ENCODE results near the gene EHBP1L1. TPM values are rescaled to one million over a fixed set of nuclear protein-coding genes. Genes with fewer than 3 reads are reported as not detected.

Gene EHBP1L1
- total RNA-seq, 1 experiment from 2014 or later, result 19.6 TPM

- Histone ChIP-seq H3K4me1 (peaks cover 38% of the 10 kb centered on the region), H3K36me3 (ENCODE audit: control insufficient read depth, insufficient read depth, low read length) (no peaks in the 10 kb centered on the region; the same call in none of the 2 replicates), H3K9me3 (no peaks in the 10 kb centered on the region), H3K27me3 (replicated peaks; ENCODE audit: control insufficient read depth, insufficient read depth, low read length) (no peaks in the 10 kb centered on the region), H3K4me3 (ENCODE audit: low read depth, low read length) (peak overlapping the region; percentile 56)
- DNase-seq, result peak; percentile 94
- TF ChIP-seq CTCF (IDR thresholded peaks at IDR 0.05; ENCODE audit: insufficient read depth in 1 of 2, low read depth in 1 of 2, low read length in 1 of 2, severe bottlenecking in 1 of 2, unreplicated experiment in 1 of 2), result peak; percentile 79 to 93
- ChIA-PET CTCF (interaction anchor here (1.1 to 2.1 kb wide), 2 partner anchors 13 to 20 kb away, joined by 3 to 11 read pairs; no protein-coding TSS in a partner anchor), POLR2A (no interaction called here)
- peak overlapping the region; percentile 72 for H3K27ac Mint-ChIP-seq (ENCODE audit: unreplicated experiment)
- H3K4me1 Mint-ChIP-seq (ENCODE audit: low read depth, unreplicated experiment), result peaks cover 11% of the 10 kb centered on the region
- H3K36me3 Mint-ChIP-seq (ENCODE audit: insufficient read depth, unreplicated experiment), result peaks cover 60% of the 10 kb centered on the region
- intact Hi-C loops (cut with micrococcal nuclease; ENCODE audit: unreplicated experiment), result loop anchor here (1.0 to 2.0 kb wide), 2 partner anchors 19 to 33 kb away; no protein-coding TSS in a partner anchor
- BruUV-seq (replicated peaks), result no TSS peak
- H3K9me3 Mint-ChIP-seq (ENCODE audit: unreplicated experiment), result no peaks in the 10 kb centered on the region
- peak overlapping the region; percentile 98 for H3K4me3 Mint-ChIP-seq (ENCODE audit: unreplicated experiment)
- H3K27me3 Mint-ChIP-seq (ENCODE audit: insufficient read depth, unreplicated experiment), result no peaks in the 10 kb centered on the region
Measured at GRCh38 chr11:65574109-65574810, 1.6 kb upstream of the EHBP1L1 start.

GRCh38 chr11:65574811-65575567 lies 864 bp upstream of the EHBP1L1 start:
- POLR2A ChIA-PET, result interaction anchor here (0.6 kb wide), 2 partner anchors 16 to 274 kb away, joined by 3 to 4 read pairs; no protein-coding TSS in a partner anchor
- H3K27me3 ChIP-seq (replicated peaks; ENCODE audit: control insufficient read depth, insufficient read depth, low read length), result no peaks in the 10 kb centered on the region
- Mint-ChIP-seq H3K36me3 (ENCODE audit: insufficient read depth, unreplicated experiment) (peaks cover 53% of the 10 kb centered on the region), H3K9me3 (ENCODE audit: unreplicated experiment) (no peaks in the 10 kb centered on the region), H3K4me3 (ENCODE audit: unreplicated experiment) (peak overlapping the region; percentile 98), H3K27ac (ENCODE audit: unreplicated experiment) (peak overlapping the region; percentile 72), H3K4me1 (ENCODE audit: low read depth, unreplicated experiment) (peaks cover 9% of the 10 kb centered on the region), H3K27me3 (ENCODE audit: insufficient read depth, unreplicated experiment) (no peaks in the 10 kb centered on the region)
- TF ChIP-seq CTCF (IDR thresholded peaks at IDR 0.05; ENCODE audit: insufficient read depth in 1 of 2, low read depth in 1 of 2, low read length in 1 of 2, severe bottlenecking in 1 of 2, unreplicated experiment in 1 of 2), result no peak
- H3K4me3 ChIP-seq (ENCODE audit: low read depth, low read length), result peak overlapping the region; percentile 56
- no TSS peak for BruUV-seq (replicated peaks)
- peak; percentile 58 to 75 for DNase-seq
- no peaks in the 10 kb centered on the region for H3K9me3 ChIP-seq
- intact Hi-C loops (cut with micrococcal nuclease; ENCODE audit: unreplicated experiment), result loop anchor here (1.0 to 2.0 kb wide), 2 partner anchors 18 to 32 kb away; no protein-coding TSS in a partner anchor
- no peaks in the 10 kb centered on the region; the same call in none of the 2 replicates for H3K36me3 ChIP-seq (ENCODE audit: control insufficient read depth, insufficient read depth, low read length)
- CTCF ChIA-PET, result interaction anchor here (0.9 kb wide), 1 partner anchor 19 kb away, joined by 5 read pairs; no protein-coding TSS in a partner anchor
- peaks cover 38% of the 10 kb centered on the region for H3K4me1 ChIP-seq

- intact Hi-C loops (cut with micrococcal nuclease; ENCODE audit: unreplicated experiment), result no loop called here
- H3K9me3 Mint-ChIP-seq (ENCODE audit: unreplicated experiment), result no peaks in the 10 kb centered on the region
- ChIA-PET POLR2A (interaction anchor here (0.6 to 1.0 kb wide), 2 partner anchors 71 to 301 kb away, joined by 4 read pairs; no protein-coding TSS in a partner anchor), CTCF (interaction anchor here (0.5 to 1.0 kb wide), 3 partner anchors 15 to 259 kb away, joined by 3 to 5 read pairs (median 3); no protein-coding TSS in a partner anchor)
- TF ChIP-seq CTCF (IDR thresholded peaks at IDR 0.05; ENCODE audit: insufficient read depth in 1 of 2, low read depth in 1 of 2, low read length in 1 of 2, severe bottlenecking in 1 of 2, unreplicated experiment in 1 of 2), result no peak
- Histone ChIP-seq H3K4me3 (ENCODE audit: low read depth, low read length) (peak overlapping the region; percentile 56), H3K36me3 (ENCODE audit: control insufficient read depth, insufficient read depth, low read length) (no peaks in the 10 kb centered on the region; the same call in 1 of the 2 replicates), H3K4me1 (peaks cover 35% of the 10 kb centered on the region), H3K9me3 (no peaks in the 10 kb centered on the region), H3K27me3 (replicated peaks; ENCODE audit: control insufficient read depth, insufficient read depth, low read length) (no peaks in the 10 kb centered on the region)
- BruUV-seq (replicated peaks), result no TSS peak
- peaks cover 15% of the 10 kb centered on the region for H3K4me1 Mint-ChIP-seq (ENCODE audit: low read depth, unreplicated experiment)
- no peak for DNase-seq
- H3K27me3 Mint-ChIP-seq (ENCODE audit: insufficient read depth, unreplicated experiment), result no peaks in the 10 kb centered on the region
- H3K27ac Mint-ChIP-seq (ENCODE audit: unreplicated experiment), result peak overlapping the region; percentile 25
- H3K36me3 Mint-ChIP-seq (ENCODE audit: insufficient read depth, unreplicated experiment), result peaks cover 45% of the 10 kb centered on the region
- peak overlapping the region; percentile 98 for H3K4me3 Mint-ChIP-seq (ENCODE audit: unreplicated experiment)
Measured at GRCh38 chr11:65576232-65576866, 496 bp downstream of the EHBP1L1 start.
